ENCODE results near the gene YPEL2.
A peak's percentile ranks its signal among the peaks of the same experiment; 100 is the strongest.

Gene YPEL2

GRCh38 chr17:59396134-59396826 lies 64.8 kb downstream of the YPEL2 start:
- Histone ChIP-seq H3K4me3 (ENCODE audit: low read depth, low read length) (no peak overlapping the region), H4K8ac (ENCODE audit: low read depth, low read length) (no peak overlapping the region), H3K9ac (ENCODE audit: low read length) (no peak overlapping the region), H2AK5ac (ENCODE audit: low read length) (no peak overlapping the region), H4K91ac (ENCODE audit: low read depth, low read length) (no peak overlapping the region), H3K4me2 (ENCODE audit: low read length) (no peak overlapping the region), H3K27ac (ENCODE audit: low read depth, low read length) (no peak overlapping the region), H3K9me3 (ENCODE audit: insufficient read depth, low read depth, low read length) (peaks cover 3% of the 10 kb centered on the region), H3K79me1 (ENCODE audit: low read length) (no peaks in the 10 kb centered on the region), H3K79me2 (ENCODE audit: control insufficient read depth, insufficient read depth, low read length, poor library complexity) (no peaks in the 10 kb centered on the region), H2BK5ac (ENCODE audit: low read depth, low read length, poor library complexity) (no peak overlapping the region), H2BK12ac (ENCODE audit: low read length) (no peak overlapping the region), H2AFZ (ENCODE audit: insufficient read depth, low read length, poor library complexity) (no peak overlapping the region), H3K4ac (ENCODE audit: low read depth, low read length) (no peak overlapping the region), H4K12ac (ENCODE audit: low read depth, low read length) (no peak overlapping the region), H3K4me1 (ENCODE audit: control insufficient read depth in 1 of 2, insufficient read depth in 2 of 2, low read length in 2 of 2) (no peaks in the 10 kb centered on the region), H3K36me3 (ENCODE audit: control insufficient read depth in 1 of 2, insufficient read depth in 2 of 2, low read length in 2 of 2) (peaks cover 27 to 32% of the 10 kb centered on the region in 2 experiments), H3K27me3 (ENCODE audit: insufficient read depth, low read length) (no peaks in the 10 kb centered on the region), H3K14ac (ENCODE audit: low read length) (no peak overlapping the region), H3K18ac (ENCODE audit: low read length) (no peak overlapping the region), H2BK120ac (ENCODE audit: insufficient read depth, low read length, poor library complexity) (no peak overlapping the region), H3K23ac (ENCODE audit: low read length) (no peak overlapping the region)
- no CpG with 5 or more reads among the region's 9 CpGs for WGBS (ENCODE audit: extremely low coverage, insufficient coverage, insufficient read length)
- peak; percentile 76 to 77 for DNase-seq

GRCh38 chr17:59397316-59398073 lies 66.0 kb downstream of the YPEL2 start:
- no peak overlapping the region for H2BK5ac ChIP-seq (ENCODE audit: low read depth, low read length, poor library complexity)
- H3K4me2 ChIP-seq (ENCODE audit: low read length): no peak overlapping the region
- WGBS (ENCODE audit: extremely low coverage, insufficient coverage, insufficient read length): no CpG with 5 or more reads among the region's 15 CpGs
- no peaks in the 10 kb centered on the region for H3K4me1 ChIP-seq (ENCODE audit: control insufficient read depth in 1 of 2, insufficient read depth in 2 of 2, low read length in 2 of 2)
- no peak overlapping the region for H3K14ac ChIP-seq (ENCODE audit: low read length)
- no peaks in the 10 kb centered on the region for H3K27me3 ChIP-seq (ENCODE audit: insufficient read depth, low read length)
- no peak overlapping the region for H2AFZ ChIP-seq (ENCODE audit: insufficient read depth, low read length, poor library complexity)
- DNase-seq: no peak
- H3K36me3 ChIP-seq (ENCODE audit: control insufficient read depth in 1 of 2, insufficient read depth in 2 of 2, low read length in 2 of 2): peaks cover 27 to 28% of the 10 kb centered on the region in 2 experiments
- no peak overlapping the region for H2BK12ac ChIP-seq (ENCODE audit: low read length)
- H4K91ac ChIP-seq (ENCODE audit: low read depth, low read length): no peak overlapping the region
- H3K9ac ChIP-seq (ENCODE audit: low read length): peak overlapping the region; percentile 5
- H3K18ac ChIP-seq (ENCODE audit: low read length): no peak overlapping the region
- no peak overlapping the region for H4K12ac ChIP-seq (ENCODE audit: low read depth, low read length)
- H3K23ac ChIP-seq (ENCODE audit: low read length): no peak overlapping the region
- H2AK5ac ChIP-seq (ENCODE audit: low read length): no peak overlapping the region
- no peak overlapping the region for H4K8ac ChIP-seq (ENCODE audit: low read depth, low read length)
- no peaks in the 10 kb centered on the region for H3K79me2 ChIP-seq (ENCODE audit: control insufficient read depth, insufficient read depth, low read length, poor library complexity)
- H2BK120ac ChIP-seq (ENCODE audit: insufficient read depth, low read length, poor library complexity): no peak overlapping the region
- peaks cover 3% of the 10 kb centered on the region for H3K9me3 ChIP-seq (ENCODE audit: insufficient read depth, low read depth, low read length)
- no peak overlapping the region for H3K4me3 ChIP-seq (ENCODE audit: low read depth, low read length)
- no peak overlapping the region for H3K4ac ChIP-seq (ENCODE audit: low read depth, low read length)
- no peak overlapping the region for H3K27ac ChIP-seq (ENCODE audit: low read depth, low read length)
- no peaks in the 10 kb centered on the region for H3K79me1 ChIP-seq (ENCODE audit: low read length)

- Histone ChIP-seq H4K91ac (ENCODE audit: low read depth, low read length) (no peak overlapping the region), H2BK12ac (ENCODE audit: low read length) (no peak overlapping the region), H3K4me3 (ENCODE audit: low read depth, low read length) (no peak overlapping the region), H3K23ac (ENCODE audit: low read length) (no peak overlapping the region), H4K8ac (ENCODE audit: low read depth, low read length) (no peak overlapping the region), H3K4me1 (ENCODE audit: control insufficient read depth in 1 of 2, insufficient read depth in 2 of 2, low read length in 2 of 2) (no peaks in the 10 kb centered on the region), H3K27ac (ENCODE audit: low read depth, low read length) (no peak overlapping the region), H3K79me1 (ENCODE audit: low read length) (no peaks in the 10 kb centered on the region), H3K27me3 (ENCODE audit: insufficient read depth, low read length) (no peaks in the 10 kb centered on the region), H4K12ac (ENCODE audit: low read depth, low read length) (no peak overlapping the region), H3K9me3 (ENCODE audit: insufficient read depth, low read depth, low read length) (peaks cover 2% of the 10 kb centered on the region), H2AK5ac (ENCODE audit: low read length) (no peak overlapping the region), H3K14ac (ENCODE audit: low read length) (no peak overlapping the region), H3K79me2 (ENCODE audit: control insufficient read depth, insufficient read depth, low read length, poor library complexity) (no peaks in the 10 kb centered on the region), H3K9ac (ENCODE audit: low read length) (no peak overlapping the region), H2BK120ac (ENCODE audit: insufficient read depth, low read length, poor library complexity) (no peak overlapping the region), H3K36me3 (ENCODE audit: control insufficient read depth in 1 of 2, insufficient read depth in 2 of 2, low read length in 2 of 2) (peaks cover 25 to 37% of the 10 kb centered on the region in 2 experiments), H3K4me2 (ENCODE audit: low read length) (no peak overlapping the region), H2AFZ (ENCODE audit: insufficient read depth, low read length, poor library complexity) (no peak overlapping the region), H3K4ac (ENCODE audit: low read depth, low read length) (no peak overlapping the region), H2BK5ac (ENCODE audit: low read depth, low read length, poor library complexity) (no peak overlapping the region), H3K18ac (ENCODE audit: low read length) (no peak overlapping the region)
- WGBS (ENCODE audit: extremely low coverage, insufficient coverage, insufficient read length): 100% methylated on average over 1 of the region's 7 CpGs
- no peak for DNase-seq
Measured at GRCh38 chr17:59399914-59400313, 68.5 kb downstream of the YPEL2 start.

- Histone ChIP-seq H3K4me2 (ENCODE audit: low read length) (no peak overlapping the region), H3K4me3 (ENCODE audit: low read depth, low read length) (no peak overlapping the region), H3K4ac (ENCODE audit: low read depth, low read length) (no peak overlapping the region), H3K23ac (ENCODE audit: low read length) (no peak overlapping the region), H4K8ac (ENCODE audit: low read depth, low read length) (no peak overlapping the region), H3K14ac (ENCODE audit: low read length) (no peak overlapping the region), H2BK5ac (ENCODE audit: low read depth, low read length, poor library complexity) (no peak overlapping the region), H2AFZ (ENCODE audit: insufficient read depth, low read length, poor library complexity) (no peak overlapping the region), H3K36me3 (ENCODE audit: control insufficient read depth in 1 of 2, insufficient read depth in 2 of 2, low read length in 2 of 2) (peaks cover 22 to 35% of the 10 kb centered on the region in 2 experiments), H2BK120ac (ENCODE audit: insufficient read depth, low read length, poor library complexity) (no peak overlapping the region), H4K12ac (ENCODE audit: low read depth, low read length) (no peak overlapping the region), H3K27me3 (ENCODE audit: insufficient read depth, low read length) (no peaks in the 10 kb centered on the region), H3K9ac (ENCODE audit: low read length) (no peak overlapping the region), H4K91ac (ENCODE audit: low read depth, low read length) (no peak overlapping the region), H2BK12ac (ENCODE audit: low read length) (no peak overlapping the region), H3K4me1 (ENCODE audit: control insufficient read depth in 1 of 2, insufficient read depth in 2 of 2, low read length in 2 of 2) (no peaks in the 10 kb centered on the region), H3K79me2 (ENCODE audit: control insufficient read depth, insufficient read depth, low read length, poor library complexity) (no peaks in the 10 kb centered on the region), H3K79me1 (ENCODE audit: low read length) (no peaks in the 10 kb centered on the region), H3K9me3 (ENCODE audit: insufficient read depth, low read depth, low read length) (no peaks in the 10 kb centered on the region), H2AK5ac (ENCODE audit: low read length) (no peak overlapping the region), H3K27ac (ENCODE audit: low read depth, low read length) (no peak overlapping the region), H3K18ac (ENCODE audit: low read length) (no peak overlapping the region)
- no CpG with 5 or more reads among the region's 5 CpGs for WGBS (ENCODE audit: extremely low coverage, insufficient coverage, insufficient read length)
- no peak for DNase-seq
Measured at GRCh38 chr17:59400858-59401257, 69.4 kb downstream of the YPEL2 start.
